Left lobe of liver (tissue), 2 donors: ENCODE data around the gene SPSB2. TPM values are rescaled to one million over a fixed set of nuclear protein-coding genes. Genes with fewer than 3 reads are reported as not detected.
"Not testable (repeated sequence)": the region's sequence is repeated elsewhere in the genome, so short reads cannot be mapped to it uniquely, and the experiment has no call there.

ENCODE experiments used
- ATAC-seq: fragments of 200-7000 bp; cut with Tn5 transposase; one replicate; pipeline ENCODE4 v1.9.1; 2020; ENCODE audit warnings: mild to moderate bottlenecking, moderate library complexity
- DNase-seq: peaks from one replicate; pipeline ENCODE4 v3.0.0-alpha.2; 2020; ENCODE audit warnings: low spot score
- total RNA-seq: library from RNA; stranded (reverse); gene quantifications from one replicate; pipeline ENCODE4 v1.2.1, GENCODE V29; 2021
- donor health status: DM: no; HTN: no; CAD: no; lungs with moderate emphysema.
- donor health status: DM: no; HTN: yes; CAD: no.

Gene SPSB2
- total RNA-seq, 1 donor from 2014 or later: 4.7 TPM

DNA sequence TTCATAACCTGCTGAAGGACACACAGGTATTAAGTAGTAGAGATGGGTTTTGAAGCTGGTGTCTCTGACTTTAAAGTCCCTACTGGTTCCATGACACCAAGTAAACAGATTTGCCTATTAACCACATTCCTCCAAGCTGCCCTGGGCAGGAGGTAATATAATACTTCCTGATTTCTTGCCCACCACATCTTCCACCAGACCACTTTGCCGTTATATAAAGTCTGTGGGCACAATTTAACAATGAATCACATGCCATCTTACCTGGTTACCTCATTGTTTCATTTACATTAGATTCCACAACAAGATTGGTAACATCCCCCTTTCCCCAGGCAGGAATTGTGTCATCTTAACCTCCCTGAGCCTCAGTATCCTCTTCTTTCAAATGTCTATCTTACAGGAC is 30.6 kb upstream of the SPSB2 start:
- DNase-seq (no peak), ATAC-seq (no peak)

DNA sequence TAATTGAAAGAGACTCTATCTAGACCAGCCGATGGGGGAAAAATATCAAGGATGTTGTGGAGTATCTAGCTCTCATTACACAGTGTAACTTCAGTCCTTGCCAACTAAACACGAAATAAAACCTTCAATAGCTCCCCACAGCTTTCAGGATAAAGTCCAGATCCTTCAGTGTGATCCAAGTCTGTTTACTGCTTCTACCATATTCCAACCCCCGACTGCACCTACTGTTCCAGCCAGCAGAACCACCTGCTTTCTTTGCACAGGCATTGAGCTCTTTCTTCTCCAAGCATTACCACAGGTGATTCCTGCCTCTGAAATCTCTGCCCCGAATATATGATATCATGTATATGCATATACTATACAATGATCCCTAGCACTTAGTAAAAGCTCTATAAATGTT is 29.3 kb upstream of the SPSB2 start:
- ATAC-seq: no peak

DNA sequence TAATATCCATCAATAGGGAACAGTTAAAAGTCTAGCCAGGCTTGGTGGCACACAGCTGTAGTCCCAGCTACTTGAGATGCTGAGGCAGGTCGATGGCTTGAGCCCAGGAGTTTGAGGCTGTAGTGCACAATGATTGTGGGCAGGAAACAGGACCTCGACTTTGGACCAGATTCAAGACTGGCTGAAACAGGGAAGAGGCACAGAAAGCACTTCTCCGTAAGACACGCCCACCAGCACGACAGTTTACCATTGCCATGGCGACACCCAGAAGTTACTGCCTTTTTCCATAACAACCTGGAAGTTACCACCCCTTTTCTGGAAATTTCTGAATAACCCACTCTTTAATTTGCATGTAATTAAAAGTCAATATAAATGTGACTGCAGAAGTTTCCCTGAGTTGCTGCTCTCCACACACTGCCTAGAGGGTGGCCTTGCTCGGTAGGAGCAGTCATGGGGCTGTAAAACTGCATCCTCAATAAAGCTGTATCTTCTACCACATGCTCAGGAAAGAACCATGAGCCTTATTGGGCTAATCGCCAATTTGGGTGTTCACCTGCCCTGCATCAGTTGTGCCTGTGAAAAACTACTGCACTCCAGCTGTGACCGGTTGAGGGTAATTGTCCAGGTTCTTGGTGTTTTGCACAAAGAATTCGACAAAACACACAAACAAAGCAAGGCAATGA is 26.9 kb upstream of the SPSB2 start:
- peak; percentile 5 for ATAC-seq
- no peak for DNase-seq

More for the DNA sequence above, 29.3 kb upstream of the SPSB2 start:
- no peak for DNase-seq

DNA sequence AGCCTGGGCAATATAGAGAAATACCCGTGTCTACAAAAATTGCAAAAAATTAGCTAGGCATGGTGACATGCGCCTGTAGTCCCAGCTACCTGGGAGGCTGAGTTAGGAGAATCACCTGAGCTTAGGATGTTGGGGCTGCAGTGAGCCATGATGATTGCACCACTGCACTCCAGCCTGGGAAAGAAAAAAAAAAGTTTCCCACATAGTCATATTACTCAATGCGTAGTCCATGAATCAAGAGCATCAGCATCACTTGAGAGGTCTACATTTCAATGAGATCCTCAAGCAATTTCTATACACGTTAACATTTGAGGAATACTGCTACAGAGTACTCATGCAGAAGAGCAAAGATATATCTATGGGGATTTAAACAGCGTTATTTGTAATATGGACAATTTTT is 26.3 kb upstream of the SPSB2 start:
- ATAC-seq: no peak
- DNase-seq: no peak

DNA sequence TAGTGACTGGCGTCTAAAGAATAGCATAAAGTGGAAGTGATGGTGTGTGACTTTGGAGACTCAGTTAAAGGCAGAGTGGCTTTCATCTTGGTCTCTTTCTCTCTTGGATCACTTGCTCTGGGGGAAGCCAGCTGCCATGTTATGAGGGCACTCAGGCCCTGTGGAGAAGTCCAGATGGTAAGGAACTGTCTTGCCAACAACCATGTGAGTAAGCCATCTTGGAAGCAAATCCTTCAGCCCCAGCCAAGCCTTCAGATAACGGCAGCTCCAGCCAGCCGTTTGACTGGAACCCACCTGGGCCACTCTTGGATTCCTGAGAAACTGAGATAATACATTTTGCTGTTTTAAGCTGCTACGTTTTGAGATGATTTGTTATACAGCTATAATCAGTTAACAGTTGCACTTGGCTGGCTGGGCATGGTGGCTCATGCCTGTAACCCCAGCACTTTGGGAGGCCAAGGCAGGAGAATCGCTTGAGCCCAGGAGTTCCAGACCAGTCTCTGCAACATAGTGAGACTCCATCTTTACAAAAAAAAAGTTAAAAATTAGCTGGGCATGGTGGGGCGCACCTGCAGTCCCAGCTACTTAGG is 23.8 kb upstream of the SPSB2 start:
- DNase-seq (no peak), ATAC-seq (no peak)

DNA sequence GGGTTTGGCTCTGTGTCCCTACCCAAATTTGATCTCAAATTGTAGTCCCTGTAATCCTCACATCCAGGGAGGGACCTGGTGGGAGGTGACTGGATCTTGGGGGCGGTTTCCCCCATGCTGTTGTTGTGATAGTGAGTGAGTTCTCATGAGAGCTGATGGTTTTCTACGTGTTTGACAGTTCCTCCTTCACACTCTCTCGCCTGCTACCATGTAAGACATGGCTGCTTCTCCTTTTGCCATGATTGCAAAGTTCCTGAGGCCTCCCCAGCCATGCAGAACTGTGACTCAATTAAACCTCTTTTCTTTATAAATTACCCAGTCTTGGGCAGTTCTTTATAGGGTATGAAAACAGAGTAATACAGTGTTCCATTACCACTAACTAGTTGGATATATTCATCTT is 21.2 kb upstream of the SPSB2 start:
- ATAC-seq (no peak), DNase-seq (no peak)

DNA sequence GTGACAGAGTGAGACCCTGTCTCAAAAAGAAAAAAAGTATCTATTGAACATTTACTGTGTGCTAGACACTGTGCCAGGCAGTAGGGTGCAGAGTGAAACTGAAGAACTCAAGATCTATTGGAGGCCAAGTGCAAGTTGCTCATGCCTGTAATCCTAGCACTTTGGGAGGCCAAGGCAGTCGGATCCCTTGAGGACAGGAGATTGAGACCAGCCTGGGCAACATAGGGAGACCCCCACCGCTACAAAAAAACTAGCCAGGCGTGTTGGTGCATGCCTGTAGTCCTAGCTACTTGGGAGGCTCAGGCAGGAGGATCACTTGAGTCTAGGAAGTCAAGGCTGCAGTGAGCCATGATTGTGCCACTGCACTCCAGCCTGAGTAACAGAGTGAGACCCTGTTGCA is 19.6 kb upstream of the SPSB2 start:
- DNase-seq, ATAC-seq: not testable (repeated sequence)

DNA sequence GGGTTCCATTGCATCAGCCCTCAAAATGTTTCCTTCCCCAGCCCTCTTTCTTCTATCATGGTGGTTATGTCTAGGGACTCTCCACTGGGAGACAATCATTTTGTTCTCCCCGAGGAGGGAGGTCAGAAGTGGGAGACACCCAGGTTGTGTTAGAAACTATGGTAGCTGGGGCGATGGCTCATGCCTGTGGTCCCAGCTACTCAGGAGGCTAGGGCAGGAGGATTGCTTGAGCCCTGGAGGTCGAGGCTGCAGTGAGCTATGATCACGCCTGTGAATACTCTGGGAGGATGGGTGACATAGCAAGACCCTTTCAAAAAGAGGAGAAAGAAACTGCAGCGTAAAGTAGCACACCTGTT is 18.5 kb upstream of the SPSB2 start:
- ATAC-seq: peak; percentile 2
- no peak for DNase-seq

DNA sequence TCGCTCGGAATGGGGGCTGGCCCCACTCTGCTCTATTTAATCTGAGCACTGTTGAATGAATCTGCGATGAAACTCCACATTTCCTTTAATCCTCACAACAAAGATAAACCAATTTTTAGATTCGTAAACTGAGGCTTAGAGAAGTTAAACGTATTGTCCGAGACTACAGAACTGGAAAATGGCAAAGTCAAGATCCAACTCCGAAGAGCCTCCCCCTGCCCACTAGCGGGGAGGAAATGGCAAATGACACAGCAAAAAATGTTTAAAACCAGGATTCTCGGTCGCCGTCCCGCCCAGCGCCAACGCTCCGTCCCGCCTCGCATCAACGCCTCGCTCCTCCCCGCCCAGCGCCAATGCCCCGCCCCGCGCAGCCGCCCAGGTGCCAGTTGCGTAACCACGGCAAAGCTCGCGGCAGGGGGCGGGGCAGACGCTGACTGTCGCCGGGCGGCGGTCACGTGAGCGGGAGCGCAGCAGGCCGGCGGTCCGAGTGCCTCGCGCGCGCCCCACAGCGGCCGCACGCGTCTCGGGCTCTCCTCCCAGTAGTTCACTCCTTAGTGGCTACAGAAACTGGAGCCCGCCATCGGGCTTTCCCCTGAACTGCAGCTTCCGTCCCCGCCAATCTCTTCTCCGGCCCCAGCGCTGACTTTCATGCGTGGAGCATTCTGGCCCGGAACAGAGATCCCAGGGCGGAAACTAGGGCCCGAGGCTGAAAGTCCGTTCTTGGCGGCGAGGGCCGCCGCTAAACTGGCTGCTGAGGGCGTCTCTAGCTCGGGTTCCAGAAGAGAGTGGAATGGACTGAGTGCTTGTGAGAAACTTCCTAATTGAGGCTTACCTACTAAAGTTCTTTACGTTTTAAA is 17.9 kb upstream of the SPSB2 start:
- peak; percentile 97 for ATAC-seq

DNA sequence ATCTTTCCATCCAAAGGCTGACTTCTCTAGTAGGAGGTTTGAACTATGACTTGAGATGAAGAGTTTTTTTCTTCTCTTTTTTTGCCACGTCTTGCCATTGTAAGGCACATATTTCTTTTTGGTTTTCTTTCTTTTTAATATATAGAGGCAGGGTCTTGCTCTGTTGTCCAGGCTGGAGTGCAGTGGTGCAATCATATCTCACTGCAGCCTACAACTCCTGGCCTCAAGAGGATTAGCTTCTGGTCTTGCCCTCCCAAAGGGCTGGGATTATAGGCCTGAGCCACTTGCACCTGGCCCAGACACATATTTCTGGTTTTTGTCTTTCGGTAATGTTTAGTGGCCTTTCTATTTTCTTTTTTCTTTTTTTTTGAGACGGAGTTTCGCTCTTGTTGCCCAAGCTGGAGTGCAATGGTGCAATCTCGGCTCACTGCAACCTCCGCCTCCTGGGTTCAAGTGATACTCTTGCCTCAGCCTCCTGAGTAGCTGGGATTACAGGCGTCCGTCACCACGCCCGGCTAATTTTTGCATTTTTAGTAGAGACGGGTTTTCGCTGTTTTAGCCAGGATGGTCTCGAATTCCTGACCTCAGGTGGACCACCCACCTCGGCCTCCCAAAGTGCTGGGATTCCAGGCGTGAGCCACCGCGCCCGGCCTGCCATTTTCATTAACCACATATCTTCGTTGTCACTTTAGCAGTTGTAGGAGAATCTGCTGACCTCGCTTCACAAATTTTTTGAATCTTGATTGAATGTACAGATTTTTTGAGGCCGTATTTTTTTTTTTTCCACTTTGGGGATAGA is 16.9 kb upstream of the SPSB2 start:
- not testable (repeated sequence) for ATAC-seq, DNase-seq

More for the DNA sequence above, 17.9 kb upstream of the SPSB2 start:
- DNase-seq: peak; percentile 99

DNA sequence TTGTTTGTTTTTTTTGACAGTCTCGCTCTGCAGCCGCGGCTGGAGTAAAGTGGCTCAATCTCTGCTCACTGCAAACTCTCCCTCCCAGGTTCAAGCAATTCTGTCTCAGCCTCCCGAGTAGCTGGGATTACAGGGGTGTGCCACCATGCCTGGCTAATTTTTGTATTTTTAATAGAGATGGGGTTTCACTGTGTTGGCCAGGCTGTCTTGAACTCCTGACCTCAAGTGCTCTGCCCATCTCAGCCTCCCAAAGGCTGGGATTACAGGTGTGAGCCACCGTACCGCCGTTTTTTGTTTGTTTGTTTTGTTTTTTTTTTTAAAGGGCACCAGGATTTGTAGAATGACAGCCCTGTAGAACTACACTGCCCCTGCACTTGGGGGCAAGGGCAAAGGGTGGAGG is 15.7 kb upstream of the SPSB2 start:
- ATAC-seq, DNase-seq: not testable (repeated sequence)

DNA sequence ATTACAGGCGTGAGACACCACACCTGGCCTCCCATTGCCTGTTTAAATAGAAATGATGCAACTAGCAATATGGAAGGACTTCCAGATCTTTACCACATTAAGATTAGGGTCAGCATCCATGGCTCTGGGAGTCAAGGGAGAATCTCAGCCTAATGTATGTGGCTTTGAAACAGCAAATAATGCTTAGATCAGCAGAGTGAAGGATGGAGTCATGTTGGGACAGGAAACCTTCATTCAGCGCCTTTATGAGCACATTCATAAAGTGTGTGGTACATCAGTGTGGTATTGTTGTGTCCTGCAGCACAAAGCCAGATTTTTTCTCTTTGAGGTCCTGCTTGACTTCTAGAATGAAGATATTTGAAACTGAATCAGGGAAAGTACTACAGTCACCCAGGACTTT is 15.3 kb upstream of the SPSB2 start:
- ATAC-seq (no peak), DNase-seq (no peak)

DNA sequence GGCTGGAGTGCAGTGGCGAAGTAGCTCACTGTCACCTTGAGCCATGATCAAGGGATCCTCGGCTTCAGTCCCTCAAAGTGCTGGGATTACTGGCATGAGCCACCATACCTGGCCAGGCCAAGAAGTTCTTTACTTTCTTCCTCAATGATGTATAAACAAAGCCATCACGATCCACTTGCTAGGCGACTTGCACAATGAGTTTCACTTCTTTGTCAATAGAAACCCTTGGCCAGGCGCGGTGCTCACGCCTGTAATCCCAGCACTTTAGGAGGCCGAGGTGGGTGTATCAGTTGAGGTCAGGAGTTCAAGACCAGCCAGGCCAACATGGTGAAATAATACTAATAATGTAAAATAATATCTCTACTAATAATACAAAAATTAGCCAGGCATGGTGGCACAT is 14.4 kb upstream of the SPSB2 start:
- DNase-seq (no peak), ATAC-seq (no peak)

DNA sequence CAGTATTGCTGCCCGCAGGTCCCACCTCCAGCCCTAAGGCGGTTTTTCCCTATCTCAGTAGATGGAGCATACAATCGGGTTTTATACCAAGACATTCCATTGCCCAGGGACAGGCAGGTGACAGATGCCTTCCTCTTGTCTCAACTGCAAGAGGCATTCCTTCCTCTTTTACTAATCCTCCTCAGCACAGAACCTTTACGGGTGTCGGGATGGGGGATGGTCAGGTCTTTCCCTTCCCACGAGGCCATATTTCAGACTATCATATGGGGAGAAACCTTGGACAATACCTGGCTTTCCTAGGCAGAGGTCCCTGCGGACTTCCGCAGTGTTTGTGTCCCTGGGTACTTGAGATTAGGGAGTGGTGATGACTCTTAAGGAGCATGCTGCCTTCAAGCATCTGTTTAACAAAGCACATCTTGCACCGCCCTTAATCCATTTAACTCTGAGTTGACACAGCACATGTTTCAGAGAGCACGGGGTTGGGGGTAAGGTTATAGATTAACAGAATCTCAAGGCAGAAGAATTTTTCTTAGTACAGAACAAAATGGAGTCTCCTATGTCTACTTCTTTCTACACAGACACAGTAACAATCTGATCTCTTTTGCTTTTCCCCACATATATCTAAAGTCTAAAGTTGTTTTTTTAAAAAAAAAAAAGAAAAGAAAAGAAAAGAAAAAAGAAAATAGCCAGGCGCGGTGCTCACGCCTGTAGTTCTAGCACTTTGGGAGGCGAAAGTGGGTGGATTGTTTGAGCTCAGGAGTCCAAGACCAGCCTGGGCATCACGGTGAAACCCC is 13.3 kb upstream of the SPSB2 start:
- ATAC-seq, DNase-seq: not testable (repeated sequence)

DNA sequence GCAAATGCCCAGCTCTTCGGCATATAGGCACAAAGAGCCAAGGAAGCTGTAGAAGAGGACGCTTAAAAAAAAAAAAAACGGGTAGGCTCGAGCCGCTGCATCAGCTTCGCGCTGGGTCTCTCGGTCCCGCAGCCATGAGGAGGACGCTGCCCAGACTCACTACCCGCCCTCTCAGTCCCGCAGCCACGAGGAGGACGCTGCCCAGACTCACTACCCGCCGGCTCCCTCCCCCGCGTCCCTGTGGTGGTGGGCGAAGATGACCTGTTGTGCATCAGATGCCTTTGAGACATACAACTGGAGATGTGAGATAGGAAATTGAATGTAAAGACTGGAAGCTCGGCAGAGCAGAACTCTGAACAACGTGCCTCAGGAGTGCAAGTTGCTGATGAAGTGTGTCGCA is 11.4 kb upstream of the SPSB2 start:
- DNase-seq (no peak), ATAC-seq (no peak)

DNA sequence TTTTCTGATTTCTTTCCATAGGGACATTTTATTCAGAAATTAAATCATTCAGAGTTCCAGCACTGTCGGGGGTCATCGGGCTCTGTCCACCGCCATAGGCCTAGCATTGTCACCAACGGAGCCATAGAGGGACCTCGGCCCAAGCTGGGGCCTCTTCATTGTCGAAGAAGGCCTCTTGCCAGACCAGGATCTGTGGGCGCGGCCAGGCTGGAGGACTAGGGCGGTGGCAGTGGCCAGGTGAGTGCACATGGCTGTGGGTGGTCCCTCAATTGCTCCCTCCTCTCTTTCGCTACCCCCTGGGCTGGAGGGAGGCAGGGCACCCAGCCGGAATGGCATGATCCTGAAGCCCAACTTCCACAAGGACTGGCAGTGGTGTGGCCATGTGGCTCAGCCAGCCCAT is 10.6 kb upstream of the SPSB2 start:
- no peak for ATAC-seq
- DNase-seq: no peak

DNA sequence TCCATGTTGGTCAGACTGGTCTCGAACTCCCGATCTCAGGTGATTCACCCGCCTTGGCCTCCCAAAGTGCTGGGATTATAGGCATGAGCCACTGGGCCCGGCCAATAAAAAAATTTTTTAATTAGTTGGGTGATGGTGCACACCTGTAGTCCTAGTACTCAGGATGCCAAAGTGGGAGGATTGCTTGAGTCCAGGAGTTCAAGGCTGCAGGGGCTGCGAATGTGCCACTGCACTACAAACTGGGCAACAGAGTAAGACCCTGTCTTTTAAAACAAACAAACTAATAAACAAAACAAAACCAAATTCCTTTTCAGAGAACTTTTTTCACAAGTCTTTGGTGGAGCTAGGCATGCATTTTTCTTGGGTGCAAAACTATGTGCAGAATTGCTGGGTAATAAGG is 10.1 kb upstream of the SPSB2 start:
- no peak for DNase-seq
- ATAC-seq: no peak

DNA sequence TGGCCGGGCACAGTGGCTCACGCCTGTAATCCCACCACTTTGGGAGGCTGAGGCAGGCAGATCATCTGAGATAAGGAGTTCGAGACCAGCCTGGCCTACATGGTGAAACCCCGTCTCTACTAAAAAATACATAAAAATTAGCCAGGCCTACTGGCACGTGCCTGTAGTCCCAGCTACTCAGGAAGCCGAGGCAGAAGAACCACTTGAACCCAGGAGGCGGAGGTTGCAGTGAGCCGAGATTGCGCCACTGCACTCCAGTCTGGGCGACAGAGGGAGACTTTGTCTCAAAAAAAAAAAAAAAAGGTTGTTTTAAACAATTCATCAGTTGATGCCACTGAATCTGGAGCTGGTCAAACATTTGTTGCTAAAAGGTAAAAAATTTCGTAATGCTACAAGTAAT is 6.7 kb upstream of the SPSB2 start:
- DNase-seq, ATAC-seq: not testable (repeated sequence)

DNA sequence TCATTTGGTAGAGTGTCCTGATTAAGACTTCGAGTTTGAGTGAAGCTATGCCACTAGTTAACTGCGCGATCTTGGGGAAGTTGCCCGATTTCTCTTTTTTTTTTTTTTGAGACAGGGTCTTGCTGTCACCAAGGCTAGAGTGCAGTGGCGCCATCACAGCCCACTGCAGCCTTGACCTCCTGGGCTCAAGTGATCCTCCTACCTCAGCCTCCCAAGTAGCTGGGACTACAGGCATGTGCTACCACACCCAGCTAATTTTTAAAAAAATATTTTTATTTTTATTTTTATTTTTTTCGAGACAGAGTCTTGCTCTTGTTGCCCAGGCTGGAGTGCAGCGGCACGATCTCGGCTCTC is 889 bp upstream of the SPSB2 start:
- ATAC-seq, DNase-seq: not testable (repeated sequence)
